Activated CD4-positive, alpha-beta T cell treated with anti-CD3 and anti-CD28 coated beads for 48 hours (primary cell): ENCODE data around the gene MCRS1.
"Not testable (repeated sequence)": the region's sequence is repeated elsewhere in the genome, so short reads cannot be mapped to it uniquely, and the experiment has no call there.

Source experiments
- DNase-seq: peaks from one replicate; pipeline ENCODE4 v3.0.0-alpha.2; 2020

MCRS1 gene

GRCh38 chr12:49512546-49512945, 55.4 kb downstream of the MCRS1 start:
- DNase-seq = no peak

- no peak for DNase-seq
Observed at GRCh38 chr12:49511410-49511809, 56.5 kb downstream of the MCRS1 start.

GRCh38 chr12:49509681-49510080, 58.3 kb downstream of the MCRS1 start:
- not testable (repeated sequence) for DNase-seq
